Measurements from ENCODE around the gene IGFBPL1. TPM values are rescaled to one million over a fixed set of nuclear protein-coding genes. Genes with fewer than 3 reads are reported as not detected.
A peak's percentile ranks its signal among the peaks of the same experiment; 100 is the strongest.

Gene IGFBPL1
- total RNA-seq, 4 donors from 2014 or later = 1.6 to 3.2 (median 2.5) TPM

- Histone ChIP-seq H3K4me3 (no peak overlapping the region), H3K9me3 (peaks cover 0 to under 1% (median 0%) of the 10 kb centered on the region in 3 donors), H3K27ac (peak overlapping the region; percentile 73 to 93 (median 88)), H3K36me3 (peaks cover 0 to 4% of the 10 kb centered on the region in 2 donors), H3K4me1 (peaks cover 2 to 81% (median 6%) of the 10 kb centered on the region in 3 donors), H3K27me3 (no peaks in the 10 kb centered on the region)
- ATAC-seq = no peak
- TF ChIP-seq CTCF (IDR thresholded peaks at IDR 0.05) (no peak), EP300 (IDR thresholded peaks at IDR 0.05) (no peak), POLR2AphosphoS5 (IDR thresholded peaks at IDR 0.05) (no peak), POLR2A (IDR thresholded peaks at IDR 0.05) (no peak)
- WGBS, 2 donors (ENCODE audit: low coverage in 1 of 2) = 67 to 80% methylated on average over 1 of the region's 1 CpG
Observed at GRCh38 chr9:38390442-38390841, 33.8 kb downstream of the IGFBPL1 start.

GRCh38 chr9:38389313-38389712, 34.9 kb downstream of the IGFBPL1 start:
- H3K4me3 ChIP-seq = no peak overlapping the region

GRCh38 chr9:38388283-38389223, 35.7 kb downstream of the IGFBPL1 start:
- 50 to 58% methylated on average over 7 of the region's 7 CpGs for WGBS, 2 donors (ENCODE audit: low coverage in 1 of 2)
- ATAC-seq = peak; percentile 56

More at GRCh38 chr9:38389313-38389712, 34.9 kb downstream of the IGFBPL1 start:
- peaks cover 0 to 9% (median 0%) of the 10 kb centered on the region in 3 donors for H3K9me3 ChIP-seq
- WGBS, 2 donors (ENCODE audit: low coverage in 1 of 2) = 5 to 13% methylated on average over 4 of the region's 4 CpGs
- H3K27me3 ChIP-seq = no peaks in the 10 kb centered on the region
- H3K27ac ChIP-seq = peak overlapping the region; percentile 73 to 93 (median 88)
- H3K4me1 ChIP-seq = peaks cover 2 to 73% (median 6%) of the 10 kb centered on the region in 3 donors
- ATAC-seq = peak; percentile 56
- TF ChIP-seq POLR2A (IDR thresholded peaks at IDR 0.05) = no peak
- TF ChIP-seq CTCF (IDR thresholded peaks at IDR 0.05) = no peak
- TF ChIP-seq EP300 (IDR thresholded peaks at IDR 0.05) = peak; percentile 16
- peak; percentile 39 for TF ChIP-seq POLR2AphosphoS5 (IDR thresholded peaks at IDR 0.05)
- no peaks in the 10 kb centered on the region for H3K36me3 ChIP-seq

GRCh38 chr9:38387751-38388150, 36.5 kb downstream of the IGFBPL1 start:
- peaks cover 2 to 71% (median 8%) of the 10 kb centered on the region in 3 donors for H3K4me1 ChIP-seq
- H3K27ac ChIP-seq = peak overlapping the region; percentile 73 to 93 (median 88)
- H3K9me3 ChIP-seq = peaks cover 0 to 9% (median 0%) of the 10 kb centered on the region in 3 donors
- H3K4me3 ChIP-seq = no peak overlapping the region
- no peak for ATAC-seq
- H3K36me3 ChIP-seq = no peaks in the 10 kb centered on the region
- TF ChIP-seq EP300 (IDR thresholded peaks at IDR 0.05) (no peak), POLR2A (IDR thresholded peaks at IDR 0.05) (no peak), CTCF (IDR thresholded peaks at IDR 0.05) (no peak), POLR2AphosphoS5 (IDR thresholded peaks at IDR 0.05) (no peak)
- 92 to 93% methylated on average over 2 to 3 of the region's 4 CpGs for WGBS, 2 donors (ENCODE audit: low coverage in 1 of 2)
- H3K27me3 ChIP-seq = no peaks in the 10 kb centered on the region

More at GRCh38 chr9:38388283-38389223, 35.7 kb downstream of the IGFBPL1 start:
- Histone ChIP-seq H3K4me1 (peaks cover 2 to 71% (median 8%) of the 10 kb centered on the region in 3 donors), H3K27ac (peak overlapping the region; percentile 73 to 93 (median 88)), H3K4me3 (no peak overlapping the region), H3K27me3 (no peaks in the 10 kb centered on the region), H3K36me3 (no peaks in the 10 kb centered on the region), H3K9me3 (peaks cover 0 to 9% (median 0%) of the 10 kb centered on the region in 3 donors)
- no peak for TF ChIP-seq EP300 (IDR thresholded peaks at IDR 0.05)
- peak; percentile 93 for TF ChIP-seq POLR2AphosphoS5 (IDR thresholded peaks at IDR 0.05)

DNA sequence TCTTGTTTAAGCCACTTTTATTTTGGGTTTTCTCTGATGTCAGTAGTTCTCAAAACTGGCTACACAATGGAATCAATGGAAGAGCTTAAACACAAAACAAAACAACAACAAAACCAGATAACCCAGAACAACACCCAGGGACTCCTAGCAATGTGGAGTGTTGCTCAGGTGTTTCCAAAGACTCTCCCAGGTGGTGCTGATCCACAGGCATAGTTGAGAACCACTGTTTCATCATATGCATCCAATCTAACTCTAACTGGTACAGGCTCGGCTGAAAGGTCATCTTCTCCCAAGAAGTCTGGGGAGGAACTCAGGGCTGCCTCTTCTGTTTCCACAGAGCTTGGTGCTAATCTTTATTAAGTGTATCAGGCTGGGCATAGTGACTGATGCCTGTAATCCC, 37.2 kb downstream of the IGFBPL1 start:
- no peak overlapping the region for H3K4me3 ChIP-seq
- H3K27me3 ChIP-seq = no peaks in the 10 kb centered on the region
- no peaks in the 10 kb centered on the region for H3K36me3 ChIP-seq
- TF ChIP-seq POLR2A (IDR thresholded peaks at IDR 0.05) = no peak
- no peak for TF ChIP-seq EP300 (IDR thresholded peaks at IDR 0.05)
- no peak for TF ChIP-seq POLR2AphosphoS5 (IDR thresholded peaks at IDR 0.05)
- TF ChIP-seq CTCF (IDR thresholded peaks at IDR 0.05) = no peak
- WGBS, 2 donors (ENCODE audit: low coverage in 1 of 2) = 80% methylated on average over 1 of the region's 1 CpG; no CpG with 5 or more reads in 1 of the 2 donors
- peak overlapping the region; percentile 73 to 93 (median 88) for H3K27ac ChIP-seq
- no peak for ATAC-seq
- peaks cover 0 to 9% (median 0%) of the 10 kb centered on the region in 3 donors for H3K9me3 ChIP-seq
- peaks cover 2 to 76% (median 8%) of the 10 kb centered on the region in 3 donors for H3K4me1 ChIP-seq

All from gastroesophageal sphincter (tissue), 4 donors.